ENCODE results near the gene CXCL14.

- TF ChIP-seq POLR2A (IDR thresholded peaks at IDR 0.05; ENCODE audit: low read depth, low read length) (no peak), POLR2AphosphoS5 (IDR thresholded peaks at IDR 0.05; ENCODE audit: low read depth, low read length) (no peak), TAF1 (IDR thresholded peaks at IDR 0.05; ENCODE audit: low read depth, low read length) (no peak), SPI1 (IDR thresholded peaks at IDR 0.05; ENCODE audit: low read depth, low read length) (no peak), POU2F2 (IDR thresholded peaks at IDR 0.05; ENCODE audit: low read depth, low read length) (no peak), PAX5 (IDR thresholded peaks at IDR 0.05; ENCODE audit: insufficient read depth, low read length, severe bottlenecking) (no peak)
Observed at GRCh38 chr5:135584918-135585317, 6.1 kb upstream of the CXCL14 start.

All from GM12891 (cell line).